H1 (cell line): ENCODE results near the gene FSTL4. TPM values are rescaled to one million over a fixed set of nuclear protein-coding genes. Genes with fewer than 3 reads are reported as not detected.

Experiments
- CTCF ChIA-PET: fragments of 300-600 bp; sonication (Branson Sonifier 250); formaldehyde crosslinking; loops from one replicate; lab custom pipeline; 2021; ENCODE audit not compliant: partially characterized antibody; lab: Charles Lee
- POLR2A ChIA-PET: fragments of 300-600 bp; sonication (Branson Sonifier 250); formaldehyde crosslinking; loops from one replicate; lab custom pipeline; 2021; ENCODE audit warnings: inconsistent platforms; ENCODE audit not compliant: partially characterized antibody; lab: Charles Lee
- DNase-seq, 2 experiments: peaks; one replicate each; pipeline versions ENCODE4 v3.0.0 to v3.0.0-alpha.2; 2010 to 2022; ENCODE audit warnings: low spot score in 2 of 2, low read depth in 1 of 2, mixed read lengths in 1 of 2
- FAIRE-seq: peaks from 2 replicates; lab custom pipeline; 2011; peaks lifted over from hg19 to GRCh38; lab: Jason Lieb, UNC
- H2AFZ ChIP-seq: 2 replicates; pipeline ENCODE4 v1.8.1; 2012; ENCODE audit warnings: low read length, inconsistent platforms
- H2AK5ac ChIP-seq: 2 replicates; pipeline ENCODE4 v1.6.1; 2013; ENCODE audit warnings: low read depth, low read length
- H2BK120ac ChIP-seq: replicated peaks from 2 replicates; pipeline ENCODE3; 2013; ENCODE audit warnings: low read depth, low read length, inconsistent platforms
- H2BK12ac ChIP-seq: 2 replicates; pipeline ENCODE4 v1.6.1; 2013; ENCODE audit warnings: low read depth, low read length
- H2BK15ac ChIP-seq: 2 replicates; pipeline ENCODE4 v1.6.1; 2013; ENCODE audit warnings: low read length
- H2BK20ac ChIP-seq: 2 replicates; pipeline ENCODE4 v1.6.1; 2013; ENCODE audit warnings: low read length
- H2BK5ac ChIP-seq: 2 replicates; pipeline ENCODE4 v1.6.1; 2013; ENCODE audit warnings: low read depth, low read length
- H3K14ac ChIP-seq: 2 replicates; pipeline ENCODE4 v1.6.1; 2013; ENCODE audit warnings: inconsistent platforms; ENCODE audit not compliant: insufficient read length
- H3K18ac ChIP-seq: 2 replicates; pipeline ENCODE4 v1.6.1; 2013; ENCODE audit warnings: low read length; ENCODE audit errors: extremely low read depth
- H3K23ac ChIP-seq: 2 replicates; pipeline ENCODE4 v1.6.1; 2013; ENCODE audit warnings: inconsistent platforms; ENCODE audit not compliant: insufficient read length
- H3K23me2 ChIP-seq: 2 replicates; pipeline ENCODE4 v1.6.1; 2013; ENCODE audit warnings: low read depth, low read length
- H3K27ac ChIP-seq: 2 replicates; pipeline ENCODE4 v1.6.1; 2011; ENCODE audit warnings: low read depth, low read length, inconsistent platforms
- H3K27me3 ChIP-seq, 4 experiments: replicated peaks in 1 of 4; 1 replicate in 1 of 4; 2 replicates in 3 of 4; pipeline versions ENCODE4 v1.6.1 to v1.8.1; 2011 to 2013; ENCODE audit warnings: low read length in 3 of 4, mild to moderate bottlenecking in 3 of 4, inconsistent platforms in 2 of 4, mixed read lengths in 2 of 4, moderate library complexity in 1 of 4; ENCODE audit not compliant: control insufficient read depth in 3 of 4, insufficient read depth in 3 of 4; ENCODE audit errors: extremely low read depth in 1 of 4
- H3K36me3 ChIP-seq, 4 experiments: 2 replicates each; pipeline versions ENCODE4 v1.6.1 to v1.8.1; 2011 to 2013; ENCODE audit warnings: mild to moderate bottlenecking in 4 of 4, low read length in 3 of 4, moderate library complexity in 2 of 4, control low read depth in 1 of 4, inconsistent platforms in 1 of 4; ENCODE audit not compliant: insufficient read depth in 4 of 4, control insufficient read depth in 2 of 4
- H3K4ac ChIP-seq: replicated peaks from 2 replicates; pipeline ENCODE3; 2013; ENCODE audit warnings: low read length, low read depth, mixed read lengths, inconsistent platforms; ENCODE audit not compliant: insufficient read length
- H3K4me1 ChIP-seq, 4 experiments: replicated peaks in 1 of 4; 1 replicate in 1 of 4; 2 replicates in 3 of 4; pipeline versions ENCODE4 v1.6.1 to v1.8.1; 2011 to 2013; ENCODE audit warnings: low read length in 3 of 4, inconsistent platforms in 2 of 4, mixed read lengths in 1 of 4; ENCODE audit not compliant: insufficient read depth in 4 of 4, control insufficient read depth in 3 of 4
- H3K4me2 ChIP-seq, 2 experiments: 2 replicates each; pipeline versions ENCODE4 v1.6.1 to v1.8.1; 2011 to 2013; ENCODE audit warnings: low read depth in 2 of 2, low read length in 2 of 2, control low read depth in 1 of 2, inconsistent platforms in 1 of 2, mild to moderate bottlenecking in 1 of 2; ENCODE audit not compliant: insufficient read depth in 1 of 2
- H3K4me3 ChIP-seq, 4 experiments: fragments of 200-600, 300-600 bp in 1 of 4; sonication (generic), shearing (Covaris generic), sonication (Bioruptor Twin) in 1 of 4; 2 replicates each; pipeline versions ENCODE4 v1.5.1 to v1.8.1; 2011 to 2016; ENCODE audit warnings: low read length in 4 of 4, low read depth in 3 of 4, control low read depth in 2 of 4, inconsistent platforms in 2 of 4, mild to moderate bottlenecking in 2 of 4, mixed read lengths in 1 of 4, moderate library complexity in 1 of 4; ENCODE audit not compliant: insufficient read depth in 2 of 4; ENCODE audit errors: extremely low read depth in 1 of 4
- H3K56ac ChIP-seq: replicated peaks from 2 replicates; pipeline ENCODE3; 2013; ENCODE audit warnings: low read depth, mild to moderate bottlenecking, mixed read lengths, low read length, inconsistent platforms; ENCODE audit not compliant: insufficient read length
- H3K79me1 ChIP-seq: 2 replicates; pipeline ENCODE4 v1.6.1; 2013; ENCODE audit warnings: low read depth, low read length, control low read depth
- H3K79me2 ChIP-seq, 2 experiments: 2 replicates each; pipeline versions ENCODE4 v1.6.1 to v1.8.1; 2012 to 2013; ENCODE audit warnings: low read length in 2 of 2, mild to moderate bottlenecking in 2 of 2, inconsistent platforms in 1 of 2; ENCODE audit not compliant: insufficient read depth in 2 of 2, control insufficient read depth in 1 of 2
- H3K9ac ChIP-seq, 4 experiments: replicated peaks in 1 of 4; 1 replicate in 1 of 4; 2 replicates in 3 of 4; pipeline versions ENCODE4 v1.6.1 to v1.8.1; 2011 to 2013; ENCODE audit warnings: low read depth in 3 of 4, low read length in 3 of 4, control low read depth in 2 of 4, mild to moderate bottlenecking in 2 of 4, moderate library complexity in 2 of 4, inconsistent platforms in 1 of 4; ENCODE audit errors: extremely low read depth in 1 of 4
- H3K9me3 ChIP-seq, 2 experiments: 2 replicates each; pipeline versions ENCODE4 v1.6.1 to v1.8.1; 2012 to 2013; ENCODE audit warnings: mild to moderate bottlenecking in 2 of 2, moderate library complexity in 2 of 2, control low read depth in 1 of 2, inconsistent platforms in 1 of 2, low read depth in 1 of 2, low read length in 1 of 2, mixed read lengths in 1 of 2; ENCODE audit not compliant: insufficient read depth in 2 of 2
- H4K20me1 ChIP-seq, 2 experiments: replicated peaks in 1 of 2; 2 replicates each; pipeline versions ENCODE3 to v1.8.1; 2011 to 2013; ENCODE audit warnings: inconsistent platforms in 2 of 2, low read length in 2 of 2, mild to moderate bottlenecking in 1 of 2; ENCODE audit not compliant: insufficient read depth in 2 of 2, control insufficient read depth in 1 of 2
- H4K5ac ChIP-seq: 2 replicates; pipeline ENCODE4 v1.6.1; 2013; ENCODE audit warnings: low read length, low read depth, mixed read lengths, inconsistent platforms; ENCODE audit not compliant: insufficient read length
- H4K8ac ChIP-seq: 2 replicates; pipeline ENCODE4 v1.8.0; 2013; ENCODE audit warnings: mild to moderate bottlenecking, moderate library complexity, low read length, inconsistent platforms; ENCODE audit not compliant: insufficient read depth; ENCODE audit errors: extremely low read depth
- H4K91ac ChIP-seq: replicated peaks from 2 replicates; pipeline ENCODE3; 2013; ENCODE audit warnings: low read length, mixed read lengths, inconsistent platforms; ENCODE audit not compliant: insufficient read length
- CREB1 ChIP-seq: IDR thresholded peaks from 2 replicates; pipeline ENCODE4 v1.6.1; 2012; ENCODE audit warnings: inconsistent platforms
- CTCF ChIP-seq, 3 experiments: IDR thresholded peaks; 1 replicate in 2 of 3; 2 replicates in 1 of 3; pipeline versions ENCODE4 v1.5.1 to v1.6.1; 2011; ENCODE audit warnings: low read length in 3 of 3, mild to moderate bottlenecking in 3 of 3, inconsistent platforms in 2 of 3, low read depth in 1 of 3, moderate library complexity in 1 of 3; ENCODE audit not compliant: insufficient read depth in 1 of 3; ENCODE audit errors: control extremely low read depth in 1 of 3
- FOSL1 ChIP-seq: IDR thresholded peaks from 2 replicates; pipeline ENCODE4 v1.6.1; 2011; ENCODE audit warnings: mild to moderate bottlenecking, low read depth, low read length, moderate library complexity; ENCODE audit not compliant: insufficient read depth
- HDAC6 ChIP-seq: IDR thresholded peaks from one replicate; pipeline ENCODE4 v1.7.1; 2012; ENCODE audit warnings: low read depth, mild to moderate bottlenecking, inconsistent platforms, low read length, moderate library complexity
- KDM5A ChIP-seq: fragments of 200-600 bp; IDR thresholded peaks from 2 replicates; pipeline ENCODE4 v1.7.1; 2012; ENCODE audit warnings: mild to moderate bottlenecking, low read length, inconsistent platforms, mixed read lengths
- PHF8 ChIP-seq: fragments of 200-600 bp; sonication (generic); conservative IDR thresholded peaks from 2 replicates; pipeline ENCODE4 v1.7.1; 2012; ENCODE audit warnings: low read depth, mild to moderate bottlenecking, inconsistent platforms, low read length, moderate library complexity
- POU5F1 ChIP-seq: IDR thresholded peaks from 2 replicates; pipeline ENCODE4 v1.6.1; 2011; ENCODE audit warnings: low read depth, mild to moderate bottlenecking, low read length, moderate library complexity
- RBBP5 ChIP-seq: IDR thresholded peaks from 2 replicates; pipeline ENCODE4 v1.7.1; 2012; ENCODE audit warnings: low read depth, mild to moderate bottlenecking, inconsistent platforms, low read length, moderate library complexity, borderline replicate concordance
- SIN3A ChIP-seq, 2 experiments: IDR thresholded peaks in 1 of 2; conservative IDR thresholded peaks in 1 of 2; 2 replicates each; pipeline ENCODE4 v1.6.1; 2011 to 2012; ENCODE audit warnings: low read length in 2 of 2, improper control_type of control experiment in 1 of 2, low read depth in 1 of 2, mild to moderate bottlenecking in 1 of 2
- WGBS, 2 experiments: shearing (Covaris generic) in 1 of 2; methylation state at CpG; one replicate each; pipeline versions ENCODE4 v1.1.6 to v1.1.7; 2013 to 2015; ENCODE audit warnings: low lambda C conversion rate in 2 of 2, mixed read lengths in 2 of 2, inconsistent platforms in 1 of 2, low coverage in 1 of 2, missing lambda C conversion rate in 1 of 2; ENCODE audit not compliant: insufficient replicate concordance in 2 of 2, insufficient coverage in 1 of 2, insufficient read length in 1 of 2; ENCODE audit errors: extremely low coverage in 1 of 2, missing lambda C conversion rate in 1 of 2; 5-methylcytosine and 5-hydroxymethylcytosine counted together
- polyA plus RNA-seq, 7 experiments: library from polyadenylated mRNA; depleted of rRNA in 3 of 7; stranded (reverse) in 5 of 7; unstranded in 2 of 7; fragments of >200 nt in 5 of 7; fragments of 200-250 nt in 2 of 7; gene quantifications; 1 replicate in 5 of 7; 2 replicates in 1 of 7; 4 replicates in 1 of 7; pipeline versions ENCODE4 v1.2.1 to v1.2.3, GENCODE V29; 2011 to 2013; ENCODE audit warnings: missing spikeins in 2 of 7, mixed read lengths in 2 of 7
- total RNA-seq: library from RNA; stranded (reverse); fragmentation: NEBNext Ultra II Directional; extraction: Animal tissue kit (Norgen Biotek cat#: 25700); gene quantifications from 2 replicates; pipeline ENCODE4 v1.2.1, GENCODE V29; 2021

FSTL4 gene
- total and polyA plus RNA-seq, 2 of the 8 experiments (the other 6 are each of a cell fraction or from before 2014, with no cell fraction given), result 3.1 to 4.1 TPM

GRCh38 chr5:133241179-133242092, 370.9 kb downstream of the FSTL4 start:
- DNase-seq, result no peak
- POLR2A ChIA-PET, result interaction anchor here (0.8 kb wide), 1 partner anchor 142 kb away, joined by 3 read pairs; no protein-coding TSS in a partner anchor
- Histone ChIP-seq H2AK5ac (no peak overlapping the region), H3K36me3 (no peaks in the 10 kb centered on the region), H4K8ac (no peak overlapping the region), H2BK15ac (no peak overlapping the region), H3K79me2 (no peaks in the 10 kb centered on the region), H3K56ac (no peak overlapping the region), H3K27ac (no peak overlapping the region), H2BK5ac (no peak overlapping the region), H3K9me3 (no peaks in the 10 kb centered on the region), H3K14ac (no peak overlapping the region), H3K4ac (no peak overlapping the region), H2AFZ (no peak overlapping the region), H4K5ac (no peak overlapping the region), H3K4me1 (peaks cover 0 to 6% (median 1%) of the 10 kb centered on the region in 4 experiments; a peak in 2 of 7 replicates), H3K4me3 (no peak overlapping the region), H3K4me2 (no peak overlapping the region), H3K27me3 (no peaks in the 10 kb centered on the region), H2BK12ac (no peak overlapping the region), H4K91ac (no peak overlapping the region), H3K23me2 (no peaks in the 10 kb centered on the region), H3K79me1 (no peaks in the 10 kb centered on the region; the same call in none of the 2 replicates), H4K20me1 (no peaks in the 10 kb centered on the region), H2BK120ac (no peak overlapping the region), H2BK20ac (no peak overlapping the region), H3K18ac (no peak overlapping the region), H3K23ac (no peak overlapping the region), H3K9ac (no peak overlapping the region)
- FAIRE-seq, result no peak
- WGBS, 2 experiments, result 91% methylated on average over 8 of the region's 8 CpGs; no CpG with 5 or more reads in 1 of the 2 experiments
- CTCF ChIA-PET, result interaction anchor here (0.9 to 1.3 kb wide), 3 partner anchors 10 to 75 kb away, joined by 3 to 5 read pairs (median 3); no protein-coding TSS in a partner anchor
- TF ChIP-seq HDAC6 (no peak), CREB1 (no peak), KDM5A (no peak), RBBP5 (no peak), CTCF (IDR thresholded peaks at IDR 0.05; ENCODE audit: control extremely low read depth in 1 of 3, insufficient read depth in 1 of 3, low read depth in 1 of 3, low read length in 3 of 3) (no peak), FOSL1 (no peak), SIN3A (conservative IDR thresholded peaks at IDR 0.05 in 1 of 2, IDR thresholded peaks at IDR 0.05 in 1 of 2; ENCODE audit: low read depth in 1 of 2, low read length in 2 of 2) (no peak), PHF8 (no peak), POU5F1 (no peak)
